Astrocyte of the cerebellum (primary cell): ENCODE results near the gene PLB1.

ENCODE experiments used
- DNase-seq: peaks from one replicate; pipeline ENCODE4 v3.0.0-alpha.2; 2011; ENCODE audit warnings: low read depth
- H3K4me3 ChIP-seq: 2 replicates; pipeline ENCODE4 v1.5.1; 2011; ENCODE audit warnings: mild to moderate bottlenecking, low read depth, low read length, moderate library complexity
- in situ Hi-C: cut with HindIII; loops from 2 replicates; pipeline ENCODE4 v1.10.0; 2017; ENCODE audit warnings: low sequenced_read_pairs
- TF ChIP-seq, protein P1 (sequence below): IDR thresholded peaks from 2 replicates; pipeline ENCODE4 v1.5.1; 2012; ENCODE audit warnings: low read length, low read depth, moderate library complexity, mild to moderate bottlenecking; ENCODE audit errors: missing control alignments

Gene PLB1

DNA sequence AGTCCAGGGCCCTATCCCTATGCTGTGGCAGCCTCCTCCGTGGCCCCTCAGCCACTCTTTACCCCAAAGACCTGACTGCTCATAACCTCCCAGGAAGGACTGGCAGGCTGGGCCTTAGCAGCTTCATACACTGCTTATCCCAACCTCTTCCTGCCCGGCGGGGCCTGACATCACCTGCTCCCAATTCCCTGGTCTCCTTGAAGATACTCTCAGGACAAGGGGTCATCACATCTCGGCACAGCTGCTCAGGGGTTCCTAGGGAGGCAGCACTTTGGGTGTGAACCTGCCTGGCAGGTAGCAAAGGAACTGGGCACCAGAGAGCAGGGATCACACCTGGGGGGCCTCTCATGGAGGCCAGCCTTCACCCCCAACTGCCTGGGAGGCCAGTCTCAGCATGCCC, 68.5 kb downstream of the PLB1 start:
- H3K4me3 ChIP-seq = no peak overlapping the region
- in situ Hi-C loops = no loop called here
- TF ChIP-seq, protein P1, sequence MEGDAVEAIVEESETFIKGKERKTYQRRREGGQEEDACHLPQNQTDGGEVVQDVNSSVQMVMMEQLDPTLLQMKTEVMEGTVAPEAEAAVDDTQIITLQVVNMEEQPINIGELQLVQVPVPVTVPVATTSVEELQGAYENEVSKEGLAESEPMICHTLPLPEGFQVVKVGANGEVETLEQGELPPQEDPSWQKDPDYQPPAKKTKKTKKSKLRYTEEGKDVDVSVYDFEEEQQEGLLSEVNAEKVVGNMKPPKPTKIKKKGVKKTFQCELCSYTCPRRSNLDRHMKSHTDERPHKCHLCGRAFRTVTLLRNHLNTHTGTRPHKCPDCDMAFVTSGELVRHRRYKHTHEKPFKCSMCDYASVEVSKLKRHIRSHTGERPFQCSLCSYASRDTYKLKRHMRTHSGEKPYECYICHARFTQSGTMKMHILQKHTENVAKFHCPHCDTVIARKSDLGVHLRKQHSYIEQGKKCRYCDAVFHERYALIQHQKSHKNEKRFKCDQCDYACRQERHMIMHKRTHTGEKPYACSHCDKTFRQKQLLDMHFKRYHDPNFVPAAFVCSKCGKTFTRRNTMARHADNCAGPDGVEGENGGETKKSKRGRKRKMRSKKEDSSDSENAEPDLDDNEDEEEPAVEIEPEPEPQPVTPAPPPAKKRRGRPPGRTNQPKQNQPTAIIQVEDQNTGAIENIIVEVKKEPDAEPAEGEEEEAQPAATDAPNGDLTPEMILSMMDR = no peak
- DNase-seq = no peak

DNA sequence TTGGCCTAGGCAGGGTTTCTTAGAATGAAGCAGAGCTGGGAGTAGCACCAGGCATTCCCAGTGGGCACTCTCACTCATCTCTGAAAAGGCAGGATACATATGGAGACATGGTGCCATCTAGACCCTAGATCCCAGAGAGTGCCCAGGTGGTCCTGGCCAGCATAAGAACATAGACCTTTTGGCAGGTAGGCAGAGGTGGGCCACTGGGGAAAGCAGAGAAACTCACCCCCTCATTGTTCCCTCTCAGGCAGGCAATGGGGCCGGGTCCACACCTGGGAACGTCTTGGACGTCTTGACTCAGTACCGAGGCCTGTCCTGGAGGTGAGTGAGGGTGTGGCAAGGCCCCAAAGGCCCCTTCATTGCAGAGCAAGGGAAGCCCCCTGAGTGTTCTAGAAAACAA, 69.2 kb downstream of the PLB1 start:
- no peak for DNase-seq
- in situ Hi-C loops = no loop called here
- TF ChIP-seq, protein P1 = no peak
- no peak overlapping the region for H3K4me3 ChIP-seq

DNA sequence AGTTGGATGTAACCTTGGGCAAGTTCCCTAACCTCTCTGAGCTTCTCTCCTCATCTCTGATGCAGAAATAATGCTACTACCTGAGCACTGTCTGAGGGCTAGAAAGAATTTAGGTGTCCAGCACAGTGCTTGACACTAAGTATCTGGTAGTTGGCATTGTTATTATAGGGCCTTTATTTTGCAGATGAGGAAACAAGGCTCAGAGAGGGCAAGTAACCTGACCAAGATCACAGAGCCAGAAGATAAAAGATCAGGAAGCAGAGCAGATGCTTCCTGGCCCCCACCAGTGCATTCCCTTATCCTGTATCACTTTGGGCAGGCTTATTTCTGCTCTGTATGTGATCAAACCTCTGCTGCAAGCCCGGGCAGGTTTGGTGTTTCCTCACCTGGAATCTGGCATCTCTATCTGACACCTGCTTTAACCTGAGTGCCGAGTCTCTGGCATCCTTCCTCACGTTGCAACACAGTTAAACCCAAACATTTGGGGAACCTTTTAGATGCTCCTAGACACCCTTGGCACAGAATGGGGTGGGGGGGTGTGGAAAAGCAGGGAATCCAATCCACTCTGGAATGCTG, 69.9 kb downstream of the PLB1 start:
- TF ChIP-seq, protein P1 = no peak
- no peak overlapping the region for H3K4me3 ChIP-seq
- no peak for DNase-seq
- in situ Hi-C loops = no loop called here

DNA sequence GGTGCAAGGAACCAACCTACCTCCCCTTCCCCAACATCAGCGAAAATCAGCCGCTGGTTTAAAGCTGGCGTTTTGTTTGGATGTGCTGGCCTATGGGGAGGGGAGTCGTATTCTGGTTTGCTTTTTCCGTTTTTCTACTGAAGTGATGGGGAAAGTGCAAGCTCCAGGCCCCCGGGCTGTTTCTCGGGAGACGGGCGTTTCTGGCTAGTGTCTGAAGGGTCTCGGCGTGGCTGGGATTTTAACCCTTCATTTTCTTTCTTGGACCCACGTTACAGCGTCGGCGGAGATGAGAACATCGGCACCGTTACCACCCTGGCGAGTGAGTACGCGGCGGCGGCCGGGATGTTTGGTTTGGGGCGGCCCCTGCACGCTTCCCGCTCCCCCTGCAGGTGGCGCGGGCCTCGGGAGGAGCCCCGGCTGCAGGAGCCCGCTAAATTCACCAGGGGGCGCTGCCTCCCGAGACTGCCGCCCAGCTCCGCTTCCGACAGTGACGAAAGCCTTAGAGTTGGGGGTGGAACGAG, 70.7 kb downstream of the PLB1 start:
- peak; percentile 65 for DNase-seq
- TF ChIP-seq, protein P1 = peak; percentile 98
- in situ Hi-C loops = no loop called here
- H3K4me3 ChIP-seq = peak overlapping the region; percentile 51

DNA sequence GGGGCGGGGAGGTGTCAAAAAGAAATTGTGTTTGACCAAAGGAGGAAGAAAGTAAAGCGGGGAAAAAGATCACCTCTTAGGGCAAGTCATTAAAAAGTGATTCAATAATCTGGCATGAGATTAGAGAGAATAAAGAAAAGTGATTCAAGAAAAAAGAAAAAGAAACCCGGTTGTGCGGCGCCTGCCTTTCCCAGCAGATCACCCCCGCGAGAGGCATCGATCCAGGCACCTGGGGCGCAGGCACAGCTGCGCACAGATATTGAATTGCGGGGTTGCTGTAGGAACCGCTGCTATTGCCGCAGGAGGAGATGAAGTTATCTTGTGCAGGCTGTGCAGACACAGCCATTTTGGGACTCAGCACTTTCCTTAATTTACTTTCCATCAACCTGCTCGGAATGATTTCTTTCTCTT, 71.2 kb downstream of the PLB1 start:
- H3K4me3 ChIP-seq = peak overlapping the region; percentile 51
- no peak for DNase-seq
- TF ChIP-seq, protein P1 = no peak
- in situ Hi-C loops = no loop called here

DNA sequence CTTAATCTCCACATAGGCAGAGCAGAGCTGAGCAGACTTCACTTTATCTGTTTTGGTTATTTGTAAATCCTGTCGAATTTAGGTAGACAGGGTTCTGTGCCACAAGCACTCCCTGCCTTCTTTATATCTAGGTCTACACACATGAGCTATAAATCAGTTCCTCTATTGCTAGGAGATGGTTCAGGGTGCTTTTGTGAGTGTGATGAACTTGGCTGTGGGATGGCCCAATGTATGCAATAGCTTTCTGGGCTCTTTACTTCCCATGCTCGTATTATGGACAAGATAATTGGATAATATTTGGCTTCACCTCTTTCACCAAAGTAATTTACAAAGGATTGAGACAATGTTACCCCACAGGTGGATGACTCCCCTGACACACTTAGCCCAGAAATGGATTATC, 72.2 kb downstream of the PLB1 start:
- H3K4me3 ChIP-seq = no peak overlapping the region
- in situ Hi-C loops = no loop called here
- DNase-seq = no peak
- TF ChIP-seq, protein P1 = no peak
